Measurements from ENCODE around the gene PLAU.

DNA sequence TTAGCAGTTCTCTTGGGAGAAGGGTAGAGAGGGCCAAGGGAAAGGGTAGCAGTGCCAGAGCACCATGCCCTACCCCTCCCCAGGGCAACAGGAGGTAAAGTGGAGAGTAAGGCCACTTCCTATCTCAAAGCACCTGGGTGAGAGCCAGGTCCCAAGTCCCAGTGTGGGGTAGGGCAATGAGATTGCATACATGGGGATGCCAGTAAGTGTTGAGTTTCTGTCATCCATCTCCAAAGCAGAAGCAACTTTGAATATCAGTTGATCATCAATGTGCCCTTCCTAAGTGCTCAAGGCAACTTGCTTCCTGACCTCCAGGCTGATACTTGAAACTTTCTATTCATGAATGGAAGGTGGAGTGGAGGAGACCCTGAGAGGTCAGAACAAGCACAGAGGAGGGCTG lies 34.4 kb upstream of the PLAU start:
- TF ChIP-seq POLR2A (IDR thresholded peaks at IDR 0.05): no peak
- TF ChIP-seq, protein P1, sequence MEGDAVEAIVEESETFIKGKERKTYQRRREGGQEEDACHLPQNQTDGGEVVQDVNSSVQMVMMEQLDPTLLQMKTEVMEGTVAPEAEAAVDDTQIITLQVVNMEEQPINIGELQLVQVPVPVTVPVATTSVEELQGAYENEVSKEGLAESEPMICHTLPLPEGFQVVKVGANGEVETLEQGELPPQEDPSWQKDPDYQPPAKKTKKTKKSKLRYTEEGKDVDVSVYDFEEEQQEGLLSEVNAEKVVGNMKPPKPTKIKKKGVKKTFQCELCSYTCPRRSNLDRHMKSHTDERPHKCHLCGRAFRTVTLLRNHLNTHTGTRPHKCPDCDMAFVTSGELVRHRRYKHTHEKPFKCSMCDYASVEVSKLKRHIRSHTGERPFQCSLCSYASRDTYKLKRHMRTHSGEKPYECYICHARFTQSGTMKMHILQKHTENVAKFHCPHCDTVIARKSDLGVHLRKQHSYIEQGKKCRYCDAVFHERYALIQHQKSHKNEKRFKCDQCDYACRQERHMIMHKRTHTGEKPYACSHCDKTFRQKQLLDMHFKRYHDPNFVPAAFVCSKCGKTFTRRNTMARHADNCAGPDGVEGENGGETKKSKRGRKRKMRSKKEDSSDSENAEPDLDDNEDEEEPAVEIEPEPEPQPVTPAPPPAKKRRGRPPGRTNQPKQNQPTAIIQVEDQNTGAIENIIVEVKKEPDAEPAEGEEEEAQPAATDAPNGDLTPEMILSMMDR (IDR thresholded peaks at IDR 0.05): no peak
